Activated naive CD4-positive, alpha-beta T cell treated with anti-CD3 and anti-CD28 coated beads for 36 hours (primary cell): Measurements from ENCODE around the gene ADD1. TPM values are rescaled to one million over a fixed set of nuclear protein-coding genes. Genes with fewer than 3 reads are reported as not detected.

Experiments
- CTCF ChIA-PET: fragments of 350-600 bp; sonication (Branson Sonifier 250); formaldehyde crosslinking; loops from one replicate; lab custom pipeline; 2021; ENCODE audit warnings: antibody characterized with exemption; lab: Charles Lee
- DNase-seq: peaks from one replicate; pipeline ENCODE4 v3.0.0-alpha.2; 2020
- H3K27ac Mint-ChIP-seq: one replicate; pipeline ENCODE4 v1.8.0; 2021; ENCODE audit warnings: mild to moderate bottlenecking, mixed read lengths
- H3K27me3 Mint-ChIP-seq: one replicate; pipeline ENCODE4 v1.8.0; 2021; ENCODE audit warnings: low read depth, mixed read lengths
- H3K36me3 Mint-ChIP-seq: one replicate; pipeline ENCODE4 v1.8.0; 2021; ENCODE audit warnings: low read depth, mixed read lengths
- H3K4me1 Mint-ChIP-seq: one replicate; pipeline ENCODE4 v1.8.0; 2021; ENCODE audit warnings: low read depth, mixed read lengths
- H3K4me3 Mint-ChIP-seq: one replicate; pipeline ENCODE4 v1.8.0; 2021; ENCODE audit warnings: mild to moderate bottlenecking, moderate library complexity, mixed read lengths
- H3K9me3 Mint-ChIP-seq: one replicate; pipeline ENCODE4 v1.8.0; 2021; ENCODE audit warnings: mixed read lengths
- intact Hi-C: fragments of 100-400 bp; cut with micrococcal nuclease; formaldehyde crosslinking; loops from one replicate; pipeline ENCODE4 v1.15.1; 2023
- total RNA-seq, 2 experiments: library from RNA; stranded (reverse); gene quantifications; one replicate each; pipeline ENCODE4 v1.2.3, GENCODE V29; 2021

Gene ADD1
- total RNA-seq, 2 experiments from 2014 or later: 165 TPM

GRCh38 chr4:2961811-2962441 is 118.3 kb downstream of the ADD1 start:
- intact Hi-C loops: loop anchor here (1.0 to 10.0 kb wide), 9 partner anchors 8 to 1239 kb away; partner anchors contain the start of genes LRPAP1, NSD2 and RGS12
- H3K9me3 Mint-ChIP-seq: no peaks in the 10 kb centered on the region
- H3K27ac Mint-ChIP-seq: peak overlapping the region; percentile 85
- CTCF ChIA-PET: interaction anchor here (0.7 to 8.4 kb wide), 10 partner anchors 8 to 199 kb away, joined by 3 to 55 read pairs (median 5); partner anchors contain the start of gene HTT-AS
- peak overlapping the region; percentile 80 for H3K4me3 Mint-ChIP-seq
- DNase-seq: peak; percentile 72
- H3K4me1 Mint-ChIP-seq: peaks cover 41% of the 10 kb centered on the region
- H3K36me3 Mint-ChIP-seq: peaks cover 14% of the 10 kb centered on the region
- no peaks in the 10 kb centered on the region for H3K27me3 Mint-ChIP-seq

GRCh38 chr4:2962614-2963174 is 119.0 kb downstream of the ADD1 start:
- peak; percentile 50 for DNase-seq
- Mint-ChIP-seq H3K27ac (peak overlapping the region; percentile 85), H3K4me1 (peaks cover 33% of the 10 kb centered on the region), H3K27me3 (no peaks in the 10 kb centered on the region), H3K9me3 (no peaks in the 10 kb centered on the region), H3K4me3 (peak overlapping the region; percentile 80), H3K36me3 (peaks cover 11% of the 10 kb centered on the region)
- CTCF ChIA-PET: interaction anchor here (0.7 to 8.4 kb wide), 11 partner anchors 8 to 199 kb away, joined by 3 to 55 read pairs (median 4); partner anchors contain the start of gene HTT-AS
- intact Hi-C loops: loop anchor here (1.0 to 10.0 kb wide), 15 partner anchors 8 to 1240 kb away; partner anchors contain the start of genes CFAP99, FAM193A, HAUS3 and HTT

GRCh38 chr4:2963175-2963965 is 119.7 kb downstream of the ADD1 start, which contains the start of the genes GRK4 and NOP14:
GRK4 (plus strand) TSS chr4:2963571; CDS start chr4:2964071, 500 bp downstream.
NOP14 (minus strand) TSS chr4:2963406; CDS start chr4:2963319, 87 bp downstream.
- H3K27ac Mint-ChIP-seq: peak within 1 kb of the TSS; percentile 85
- H3K27me3 Mint-ChIP-seq: no peaks in the 10 kb centered on the region
- H3K4me1 Mint-ChIP-seq: peaks cover 29% of the 10 kb centered on the region
- peak within 1 kb of the TSS; percentile 80 for H3K4me3 Mint-ChIP-seq
- DNase-seq: peak; percentile 98
- CTCF ChIA-PET: interaction anchor here (0.7 to 8.4 kb wide), 8 partner anchors 9 to 200 kb away, joined by 3 to 55 read pairs (median 8); no protein-coding TSS in a partner anchor
- intact Hi-C loops: loop anchor here (1.0 to 10.0 kb wide), 13 partner anchors 73 to 1241 kb away; partner anchors contain the start of genes CFAP99, FAM193A, HAUS3 and HTT
- H3K36me3 Mint-ChIP-seq: peaks cover 11% of the 10 kb centered on the region
- no peaks in the 10 kb centered on the region for H3K9me3 Mint-ChIP-seq

GRCh38 chr4:2963966-2964471 is 120.4 kb downstream of the ADD1 start:
- peaks cover 23% of the 10 kb centered on the region for H3K4me1 Mint-ChIP-seq
- peak overlapping the region; percentile 80 for H3K4me3 Mint-ChIP-seq
- no peak for DNase-seq
- H3K9me3 Mint-ChIP-seq: no peaks in the 10 kb centered on the region
- intact Hi-C loops: loop anchor here (1.0 to 10.0 kb wide), 13 partner anchors 73 to 1241 kb away; partner anchors contain the start of genes CFAP99, FAM193A, HAUS3 and HTT
- H3K36me3 Mint-ChIP-seq: peaks cover 11% of the 10 kb centered on the region
- no peak overlapping the region for H3K27ac Mint-ChIP-seq
- no peaks in the 10 kb centered on the region for H3K27me3 Mint-ChIP-seq
- CTCF ChIA-PET: interaction anchor here (1.2 to 8.4 kb wide), 6 partner anchors 10 to 201 kb away, joined by 3 to 55 read pairs (median 12); no protein-coding TSS in a partner anchor

GRCh38 chr4:2964706-2965258 is 121.1 kb downstream of the ADD1 start:
- CTCF ChIA-PET: interaction anchor here (0.7 to 8.4 kb wide), 3 partner anchors 9 to 17 kb away, joined by 3 to 55 read pairs (median 3); no protein-coding TSS in a partner anchor
- no peaks in the 10 kb centered on the region for H3K27me3 Mint-ChIP-seq

GRCh38 chr4:2965262-2965661 is 121.6 kb downstream of the ADD1 start:
- no peaks in the 10 kb centered on the region for H3K27me3 Mint-ChIP-seq
- intact Hi-C loops: loop anchor here (10.0 kb wide), 1 partner anchor 1090 kb away; the partner anchor contains the start of gene NSD2
- no peak overlapping the region for H3K27ac Mint-ChIP-seq
- H3K4me1 Mint-ChIP-seq: peaks cover 13% of the 10 kb centered on the region
- no peaks in the 10 kb centered on the region for H3K9me3 Mint-ChIP-seq
- H3K36me3 Mint-ChIP-seq: peaks cover 9% of the 10 kb centered on the region
- no peak for DNase-seq
- CTCF ChIA-PET: interaction anchor here (0.6 to 8.4 kb wide), 3 partner anchors 12 to 191 kb away, joined by 3 to 55 read pairs (median 3); no protein-coding TSS in a partner anchor
- H3K4me3 Mint-ChIP-seq: peak overlapping the region; percentile 44

More at GRCh38 chr4:2964706-2965258, 121.1 kb downstream of the ADD1 start:
- intact Hi-C loops: loop anchor here (5.0 to 10.0 kb wide), 3 partner anchors 123 to 1090 kb away; partner anchors contain the start of genes LRPAP1 and NSD2
- Mint-ChIP-seq H3K4me3 (peak overlapping the region; percentile 80), H3K27ac (no peak overlapping the region), H3K4me1 (peaks cover 17% of the 10 kb centered on the region), H3K36me3 (peaks cover 11% of the 10 kb centered on the region), H3K9me3 (no peaks in the 10 kb centered on the region)
- DNase-seq: no peak

GRCh38 chr4:2968381-2968780 is 124.7 kb downstream of the ADD1 start:
- intact Hi-C loops: loop anchor here (10.0 kb wide), 1 partner anchor 1094 kb away; the partner anchor contains the start of gene NSD2
- Mint-ChIP-seq H3K27me3 (no peaks in the 10 kb centered on the region), H3K4me1 (peaks cover 4% of the 10 kb centered on the region), H3K36me3 (no peaks in the 10 kb centered on the region), H3K27ac (no peak overlapping the region), H3K4me3 (no peak overlapping the region), H3K9me3 (no peaks in the 10 kb centered on the region)
- CTCF ChIA-PET: interaction anchor here (0.7 to 8.4 kb wide), 2 partner anchors 9 to 64 kb away, joined by 3 to 55 read pairs; no protein-coding TSS in a partner anchor
- DNase-seq: no peak

- Mint-ChIP-seq H3K27ac (no peak overlapping the region), H3K9me3 (no peaks in the 10 kb centered on the region), H3K4me1 (no peaks in the 10 kb centered on the region), H3K4me3 (no peak overlapping the region), H3K36me3 (no peaks in the 10 kb centered on the region), H3K27me3 (no peaks in the 10 kb centered on the region)
- CTCF ChIA-PET: no interaction called here
- intact Hi-C loops: loop anchor here (10.0 kb wide), 1 partner anchor 474 kb away; the partner anchor contains the start of gene HGFAC
- no peak for DNase-seq
Observed at GRCh38 chr4:2971275-2971674, 127.6 kb downstream of the ADD1 start.

- peaks cover 9% of the 10 kb centered on the region for H3K9me3 Mint-ChIP-seq
- intact Hi-C loops: loop anchor here (1.0 to 10.0 kb wide), 2 partner anchors 60 to 467 kb away; partner anchors contain the start of gene HGFAC
- no peak overlapping the region for H3K27ac Mint-ChIP-seq
- CTCF ChIA-PET: interaction anchor here (0.6 to 4.5 kb wide), 23 partner anchors 12 to 369 kb away, joined by 3 to 55 read pairs (median 5); partner anchors contain the start of genes GRK4 and NOP14
- no peaks in the 10 kb centered on the region for H3K27me3 Mint-ChIP-seq
- no peak for DNase-seq
- H3K4me3 Mint-ChIP-seq: no peak overlapping the region
- H3K36me3 Mint-ChIP-seq: peaks cover 2% of the 10 kb centered on the region
- H3K4me1 Mint-ChIP-seq: no peaks in the 10 kb centered on the region
Observed at GRCh38 chr4:2977211-2978088, 133.8 kb downstream of the ADD1 start.
